GM12878 (cell line): ENCODE data around the gene GTPBP3. TPM values are rescaled to one million over a fixed set of nuclear protein-coding genes. Genes with fewer than 3 reads are reported as not detected.

Experiments
- CHD2 ChIP-seq: IDR thresholded peaks from 2 replicates; pipeline ENCODE4 v1.6.1; 2011; ENCODE audit warnings: low read depth, low read length, improper control_type of control experiment, borderline replicate concordance
- CREM ChIP-seq: IDR thresholded peaks from 2 replicates; pipeline ENCODE4 v1.6.1; 2014; ENCODE audit warnings: antibody characterized with exemption, low read depth
- GATAD2B ChIP-seq: fragments of 450-650 bp; conservative IDR thresholded peaks from 2 replicates; pipeline ENCODE4 v1.6.1; 2017; ENCODE audit warnings: low read depth, mild to moderate bottlenecking, moderate library complexity
- IKZF2 ChIP-seq, 2 experiments: fragments of 450-650 bp; IDR thresholded peaks; 2 replicates each; pipeline ENCODE4 v1.6.1; 2017; ENCODE audit warnings: mild to moderate bottlenecking in 2 of 2, moderate library complexity in 2 of 2
- IRF4 ChIP-seq: IDR thresholded peaks from 2 replicates; pipeline ENCODE4 v1.6.1; 2011; ENCODE audit warnings: low read depth, low read length
- PAX5 ChIP-seq: IDR thresholded peaks from 2 replicates; pipeline ENCODE4 v1.6.1; 2011; ENCODE audit warnings: low read depth, low read length, borderline replicate concordance
- SIN3A ChIP-seq: IDR thresholded peaks from 2 replicates; pipeline ENCODE4 v1.6.1; 2012; ENCODE audit warnings: low read depth, low read length, improper control_type of control experiment
- SMAD5 ChIP-seq: IDR thresholded peaks from 2 replicates; pipeline ENCODE4 v1.6.1; 2016; ENCODE audit warnings: antibody characterized with exemption, low read depth
- SP1 ChIP-seq: IDR thresholded peaks from one replicate; pipeline ENCODE4 v1.6.1; 2011; ENCODE audit warnings: low read depth, low read length
- TAF1 ChIP-seq: IDR thresholded peaks from 2 replicates; pipeline ENCODE4 v1.6.1; 2011; ENCODE audit warnings: mild to moderate bottlenecking, low read depth, low read length, borderline replicate concordance
- TBL1XR1 ChIP-seq: IDR thresholded peaks from 2 replicates; pipeline ENCODE4 v1.6.1; 2012; ENCODE audit warnings: low read depth, low read length, improper control_type of control experiment
- TCF12 ChIP-seq: IDR thresholded peaks from 2 replicates; pipeline ENCODE4 v1.6.1; 2011; ENCODE audit warnings: low read depth, mild to moderate bottlenecking, low read length
- WRNIP1 ChIP-seq: IDR thresholded peaks from 2 replicates; pipeline ENCODE4 v1.6.1; 2011; ENCODE audit warnings: low read depth, low read length, improper control_type of control experiment, borderline replicate concordance
- ZBED1 ChIP-seq: IDR thresholded peaks from 2 replicates; pipeline ENCODE4 v1.6.1; 2016; ENCODE audit warnings: borderline replicate concordance
- ZBTB40 ChIP-seq: fragments of 450-650 bp; IDR thresholded peaks from 2 replicates; pipeline ENCODE4 v1.6.1; 2016; ENCODE audit warnings: mild to moderate bottlenecking, moderate library complexity, borderline replicate concordance
- ZNF24 ChIP-seq: fragments of 450-650 bp; IDR thresholded peaks from 2 replicates; pipeline ENCODE4 v1.6.1; 2017; ENCODE audit warnings: antibody characterized with exemption, mild to moderate bottlenecking
- ZNF622 ChIP-seq: fragments of 450-650 bp; IDR thresholded peaks from 2 replicates; pipeline ENCODE4 v1.6.1; 2017; ENCODE audit warnings: mild to moderate bottlenecking, inconsistent platforms
- polyA plus RNA-seq, 11 experiments: library from polyadenylated mRNA; depleted of rRNA in 4 of 11; unstranded in 6 of 11; stranded (reverse) in 5 of 11; fragments of >200 nt; fragmentation: Nextera tagmentation in 4 of 11; fragmentation: Illumina TruSeq in 1 of 11; extraction: Ambion mirVana in 4 of 11; extraction: Trizol in 1 of 11; gene quantifications; 1 replicate in 1 of 11; 2 replicates in 10 of 11; pipeline versions ENCODE4 v1.2.1 to v1.2.3, GENCODE V29; 2011 to 2016; ENCODE audit warnings: inconsistent platforms in 2 of 11, missing spikeins in 2 of 11, low read depth in 1 of 11
- total RNA-seq, 4 experiments: library from RNA; depleted of rRNA in 3 of 4; stranded (reverse); fragments of >200 nt in 3 of 4; fragmentation: Illumina TruSeq in 1 of 4; extraction: Trizol in 1 of 4; gene quantifications; 2 replicates each; pipeline versions ENCODE4 v1.2.1 to v1.2.3, GENCODE V29; 2013 to 2021
- TF ChIP-seq, protein P1 (sequence below): fragments of 450-650 bp; IDR thresholded peaks from 2 replicates; pipeline ENCODE4 v1.6.1; 2017; ENCODE audit warnings: mild to moderate bottlenecking, moderate library complexity
- TF ChIP-seq, protein P2 (sequence below): IDR thresholded peaks from 2 replicates; pipeline ENCODE4 v1.6.1; 2012; ENCODE audit warnings: low read length, inconsistent platforms
- TF ChIP-seq, protein P3 (sequence below): IDR thresholded peaks from 2 replicates; pipeline ENCODE4 v1.6.1; 2012; ENCODE audit warnings: low read depth, low read length, improper control_type of control experiment

Gene GTPBP3
- total and polyA plus RNA-seq, 10 of the 15 experiments (the other 5 are each of a cell fraction or from before 2014, with no cell fraction given) = 2.9 to 46.8 (median 15.4) TPM

DNA sequence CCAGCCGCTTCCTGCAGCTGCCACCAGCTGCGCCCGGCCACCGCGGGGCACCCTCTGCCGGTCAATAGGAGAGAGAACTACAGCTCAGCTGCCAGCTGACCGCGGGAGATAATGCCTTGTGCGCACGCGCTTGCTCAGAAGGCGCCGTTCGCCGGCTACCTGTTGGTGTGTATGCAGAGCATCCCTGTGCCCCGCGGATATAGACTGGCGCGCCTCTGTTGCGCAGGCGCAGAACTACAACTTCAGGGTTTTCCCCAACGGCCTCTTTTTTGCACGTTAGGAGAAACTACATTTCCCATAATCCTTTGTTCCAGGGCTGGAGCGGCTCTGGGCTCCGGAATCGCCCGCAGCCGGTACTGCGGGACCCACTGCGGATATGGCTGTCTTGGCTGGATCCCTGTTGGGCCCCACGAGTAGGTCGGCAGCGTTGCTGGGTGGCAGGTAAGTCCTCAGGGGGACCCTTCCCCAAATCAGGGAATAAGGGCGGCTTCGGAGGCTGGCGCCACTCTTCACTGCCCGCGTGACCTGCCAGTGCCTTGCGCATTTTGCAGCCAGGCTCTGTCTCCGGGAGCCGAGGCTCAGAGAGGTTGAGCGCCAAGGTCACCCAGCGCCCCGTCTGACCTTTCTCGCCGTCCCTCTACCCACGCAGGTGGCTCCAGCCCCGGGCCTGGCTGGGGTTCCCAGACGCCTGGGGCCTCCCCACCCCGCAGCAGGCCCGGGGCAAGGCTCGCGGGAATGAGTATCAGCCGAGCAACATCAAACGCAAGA is 31.7 kb upstream of the GTPBP3 start, which contains the start of gene MRPL34 (continued):
- TF ChIP-seq, protein P1, sequence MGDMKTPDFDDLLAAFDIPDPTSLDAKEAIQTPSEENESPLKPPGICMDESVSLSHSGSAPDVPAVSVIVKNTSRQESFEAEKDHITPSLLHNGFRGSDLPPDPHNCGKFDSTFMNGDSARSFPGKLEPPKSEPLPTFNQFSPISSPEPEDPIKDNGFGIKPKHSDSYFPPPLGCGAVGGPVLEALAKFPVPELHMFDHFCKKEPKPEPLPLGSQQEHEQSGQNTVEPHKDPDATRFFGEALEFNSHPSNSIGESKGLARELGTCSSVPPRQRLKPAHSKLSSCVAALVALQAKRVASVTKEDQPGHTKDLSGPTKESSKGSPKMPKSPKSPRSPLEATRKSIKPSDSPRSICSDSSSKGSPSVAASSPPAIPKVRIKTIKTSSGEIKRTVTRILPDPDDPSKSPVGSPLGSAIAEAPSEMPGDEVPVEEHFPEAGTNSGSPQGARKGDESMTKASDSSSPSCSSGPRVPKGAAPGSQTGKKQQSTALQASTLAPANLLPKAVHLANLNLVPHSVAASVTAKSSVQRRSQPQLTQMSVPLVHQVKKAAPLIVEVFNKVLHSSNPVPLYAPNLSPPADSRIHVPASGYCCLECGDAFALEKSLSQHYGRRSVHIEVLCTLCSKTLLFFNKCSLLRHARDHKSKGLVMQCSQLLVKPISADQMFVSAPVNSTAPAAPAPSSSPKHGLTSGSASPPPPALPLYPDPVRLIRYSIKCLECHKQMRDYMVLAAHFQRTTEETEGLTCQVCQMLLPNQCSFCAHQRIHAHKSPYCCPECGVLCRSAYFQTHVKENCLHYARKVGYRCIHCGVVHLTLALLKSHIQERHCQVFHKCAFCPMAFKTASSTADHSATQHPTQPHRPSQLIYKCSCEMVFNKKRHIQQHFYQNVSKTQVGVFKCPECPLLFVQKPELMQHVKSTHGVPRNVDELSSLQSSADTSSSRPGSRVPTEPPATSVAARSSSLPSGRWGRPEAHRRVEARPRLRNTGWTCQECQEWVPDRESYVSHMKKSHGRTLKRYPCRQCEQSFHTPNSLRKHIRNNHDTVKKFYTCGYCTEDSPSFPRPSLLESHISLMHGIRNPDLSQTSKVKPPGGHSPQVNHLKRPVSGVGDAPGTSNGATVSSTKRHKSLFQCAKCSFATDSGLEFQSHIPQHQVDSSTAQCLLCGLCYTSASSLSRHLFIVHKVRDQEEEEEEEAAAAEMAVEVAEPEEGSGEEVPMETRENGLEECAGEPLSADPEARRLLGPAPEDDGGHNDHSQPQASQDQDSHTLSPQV = no peak
- TF ChIP-seq, protein P2, sequence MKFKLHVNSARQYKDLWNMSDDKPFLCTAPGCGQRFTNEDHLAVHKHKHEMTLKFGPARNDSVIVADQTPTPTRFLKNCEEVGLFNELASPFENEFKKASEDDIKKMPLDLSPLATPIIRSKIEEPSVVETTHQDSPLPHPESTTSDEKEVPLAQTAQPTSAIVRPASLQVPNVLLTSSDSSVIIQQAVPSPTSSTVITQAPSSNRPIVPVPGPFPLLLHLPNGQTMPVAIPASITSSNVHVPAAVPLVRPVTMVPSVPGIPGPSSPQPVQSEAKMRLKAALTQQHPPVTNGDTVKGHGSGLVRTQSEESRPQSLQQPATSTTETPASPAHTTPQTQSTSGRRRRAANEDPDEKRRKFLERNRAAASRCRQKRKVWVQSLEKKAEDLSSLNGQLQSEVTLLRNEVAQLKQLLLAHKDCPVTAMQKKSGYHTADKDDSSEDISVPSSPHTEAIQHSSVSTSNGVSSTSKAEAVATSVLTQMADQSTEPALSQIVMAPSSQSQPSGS = no peak
- TF ChIP-seq, protein P3, sequence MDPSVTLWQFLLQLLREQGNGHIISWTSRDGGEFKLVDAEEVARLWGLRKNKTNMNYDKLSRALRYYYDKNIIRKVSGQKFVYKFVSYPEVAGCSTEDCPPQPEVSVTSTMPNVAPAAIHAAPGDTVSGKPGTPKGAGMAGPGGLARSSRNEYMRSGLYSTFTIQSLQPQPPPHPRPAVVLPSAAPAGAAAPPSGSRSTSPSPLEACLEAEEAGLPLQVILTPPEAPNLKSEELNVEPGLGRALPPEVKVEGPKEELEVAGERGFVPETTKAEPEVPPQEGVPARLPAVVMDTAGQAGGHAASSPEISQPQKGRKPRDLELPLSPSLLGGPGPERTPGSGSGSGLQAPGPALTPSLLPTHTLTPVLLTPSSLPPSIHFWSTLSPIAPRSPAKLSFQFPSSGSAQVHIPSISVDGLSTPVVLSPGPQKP = no peak
- peak; percentile 12; the same call in 1 of the 2 replicates for TF ChIP-seq CREM
- no peak for TF ChIP-seq SMAD5
- no peak; the same call in 1 of the 2 replicates for TF ChIP-seq PAX5
- TF ChIP-seq SIN3A = peak; percentile 76
- 0 out of 2 replicates have a peak, but pooled peaks have one; percentile 16 for TF ChIP-seq IRF4
- TF ChIP-seq ZNF622 = no peak
- TF ChIP-seq WRNIP1 = no peak
- no peak; a peak in 1 of 4 replicates for TF ChIP-seq IKZF2 (IDR thresholded peaks at IDR 0.05)
- no peak for TF ChIP-seq ZBED1
- TF ChIP-seq SP1 = no peak
- TF ChIP-seq TCF12 = peak; percentile 100; the same call in 1 of the 2 replicates
- TF ChIP-seq ZBTB40 = no peak; the same call in 1 of the 2 replicates
- TF ChIP-seq ZNF24 = no peak
- TF ChIP-seq TAF1 = no peak
- TF ChIP-seq CHD2 = no peak
- no peak for TF ChIP-seq TBL1XR1
- peak; percentile 76; the same call in 1 of the 2 replicates for TF ChIP-seq GATAD2B
